OCI-LY7 (cell line): ENCODE results near the gene MINDY4. TPM values are rescaled to one million over a fixed set of nuclear protein-coding genes. Genes with fewer than 3 reads are reported as not detected.

Experiments
- BruUV-seq: library from RNA; stranded (reverse); fragments of 400-500 nt; replicated peaks from 2 replicates; lab custom pipeline; 2021; lab: Mats Ljungman, UMichigan
- CTCF ChIA-PET: fragments of 300-600 bp; sonication (Branson Sonifier 250); formaldehyde crosslinking; loops from one replicate; lab custom pipeline; 2022; ENCODE audit warnings: antibody characterized with exemption; ENCODE audit not compliant: unreplicated experiment; lab: Charles Lee
- POLR2A ChIA-PET: fragments of 300-600 bp; sonication (Branson Sonifier 250); formaldehyde crosslinking; loops from one replicate; lab custom pipeline; 2022; ENCODE audit warnings: antibody characterized with exemption; lab: Charles Lee
- DNase-seq: peaks from one replicate; pipeline ENCODE4 v3.0.0-alpha.2; 2015; ENCODE audit warnings: low spot score
- H2AFZ ChIP-seq: fragments of 200-600 bp; sonication (generic), shearing (Covaris generic); 2 replicates; pipeline ENCODE4 v1.6.1; 2014; ENCODE audit warnings: mild to moderate bottlenecking, antibody characterized with exemption, low read length, moderate library complexity
- H3K27ac ChIP-seq: fragments of 200-600 bp; sonication (generic); 2 replicates; pipeline ENCODE4 v1.5.1; 2014; ENCODE audit warnings: mixed run types, low read depth, mild to moderate bottlenecking, moderate library complexity, low read length, inconsistent platforms; ENCODE audit not compliant: poor library complexity, severe bottlenecking
- H3K36me3 ChIP-seq: fragments of 200-600 bp; sonication (generic); 2 replicates; pipeline ENCODE4 v1.6.1; 2014; ENCODE audit warnings: mild to moderate bottlenecking, antibody characterized with exemption, low read length, moderate library complexity, mixed read lengths; ENCODE audit not compliant: insufficient read depth
- H3K4me1 ChIP-seq: fragments of 200-600 bp; sonication (generic); 2 replicates; pipeline ENCODE4 v1.5.1; 2014; ENCODE audit warnings: mild to moderate bottlenecking, low read length; ENCODE audit not compliant: insufficient read depth, poor library complexity, severe bottlenecking
- H3K4me2 ChIP-seq: fragments of 200-600 bp; sonication (generic); 2 replicates; pipeline ENCODE4 v1.6.1; 2014; ENCODE audit warnings: mild to moderate bottlenecking, low read length
- H3K4me3 ChIP-seq: fragments of 200-600 bp; sonication (generic); 2 replicates; pipeline ENCODE4 v1.5.1; 2014; ENCODE audit warnings: mild to moderate bottlenecking, low read depth, low read length; ENCODE audit not compliant: poor library complexity, severe bottlenecking
- H3K79me2 ChIP-seq: fragments of 200-600 bp; sonication (generic); 2 replicates; pipeline ENCODE4 v1.6.1; 2016; ENCODE audit warnings: low read depth, mild to moderate bottlenecking, low read length, moderate library complexity, mixed read lengths; ENCODE audit not compliant: insufficient read depth
- H3K9me2 ChIP-seq: fragments of 200-600 bp; sonication (generic); 2 replicates; pipeline ENCODE4 v1.6.1; 2016; ENCODE audit warnings: mild to moderate bottlenecking, low read length, mixed read lengths; ENCODE audit not compliant: insufficient read depth
- H3K9me3 ChIP-seq: fragments of 200-600 bp; sonication (generic); 2 replicates; pipeline ENCODE4 v1.6.1; 2014; ENCODE audit warnings: mild to moderate bottlenecking, mixed run types, low read length, mixed read lengths
- H4K20me1 ChIP-seq: fragments of 200-600 bp; sonication (generic); 2 replicates; pipeline ENCODE4 v1.6.1; 2014; ENCODE audit warnings: mild to moderate bottlenecking, antibody characterized with exemption, low read length, moderate library complexity, mixed read lengths; ENCODE audit not compliant: insufficient read depth
- EZH2phosphoT487 ChIP-seq: fragments of 200-600 bp; sonication (generic); IDR thresholded peaks from 2 replicates; pipeline ENCODE4 v1.6.1; 2018; ENCODE audit warnings: low read depth, borderline replicate concordance, mild to moderate bottlenecking, mixed run types, antibody characterized with exemption, low read length, moderate library complexity, mixed read lengths
- intact Hi-C: fragments of 100-400 bp; cut with micrococcal nuclease; formaldehyde crosslinking; loops from one replicate; pipeline ENCODE4 v1.10.0; 2022; ENCODE audit not compliant: unreplicated experiment
- total RNA-seq, 2 experiments: library from RNA; depleted of rRNA in 1 of 2; stranded (reverse); fragments of >200 nt in 1 of 2; shearing (Covaris generic) in 1 of 2; gene quantifications; 2 replicates each; pipeline ENCODE4 v1.2.3, GENCODE V29; 2014 to 2022
- TF ChIP-seq, protein P1 (sequence below): fragments of 200-600 bp; sonication (generic); conservative IDR thresholded peaks from 2 replicates; pipeline ENCODE4 v1.5.1; 2014; ENCODE audit warnings: mild to moderate bottlenecking, antibody characterized with exemption, low read length, moderate library complexity, mixed read lengths

MINDY4 gene
- total RNA-seq, 2 experiments from 2014 or later = 0.86 TPM; not detected in 1

DNA sequence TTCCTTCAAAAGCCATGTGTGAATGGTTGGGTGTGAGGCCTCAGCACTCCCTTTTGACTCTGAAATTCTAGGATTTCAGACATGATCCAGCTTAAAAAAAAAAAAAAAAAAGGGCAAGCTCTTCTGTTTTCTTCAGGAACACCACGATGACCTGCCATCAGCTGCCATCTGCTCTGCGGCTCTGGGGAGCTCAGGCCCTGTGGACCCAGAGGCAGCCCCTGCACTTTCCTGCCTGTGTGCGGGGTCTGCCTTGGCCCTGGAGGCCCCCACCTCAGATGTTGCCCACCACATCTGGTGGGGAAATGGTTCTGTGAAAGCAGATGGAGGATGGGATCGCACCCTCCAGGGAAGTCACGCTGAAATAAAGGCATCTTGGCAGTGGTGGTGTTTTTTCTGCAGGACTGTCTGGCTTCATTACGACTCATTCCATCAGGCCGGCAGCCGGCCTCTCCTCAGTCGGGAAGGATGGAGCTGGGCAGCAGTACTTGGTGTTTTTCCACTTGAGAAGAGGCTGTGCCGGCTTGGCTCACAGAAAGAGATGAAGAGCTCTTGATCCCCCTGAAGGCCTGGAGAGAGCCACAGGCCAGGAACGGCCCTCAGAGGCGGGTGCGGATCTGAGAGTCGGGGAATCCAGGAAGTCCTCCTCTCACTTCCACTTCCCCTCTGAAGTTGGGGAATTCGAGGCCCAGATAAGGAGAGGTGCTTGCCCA, 74.4 kb downstream of the MINDY4 start:
- POLR2A ChIA-PET = interaction anchor here (0.6 to 0.7 kb wide), 2 partner anchors 24 to 848 kb away, joined by 3 to 4 read pairs; no protein-coding TSS in a partner anchor
- TF ChIP-seq, protein P1, sequence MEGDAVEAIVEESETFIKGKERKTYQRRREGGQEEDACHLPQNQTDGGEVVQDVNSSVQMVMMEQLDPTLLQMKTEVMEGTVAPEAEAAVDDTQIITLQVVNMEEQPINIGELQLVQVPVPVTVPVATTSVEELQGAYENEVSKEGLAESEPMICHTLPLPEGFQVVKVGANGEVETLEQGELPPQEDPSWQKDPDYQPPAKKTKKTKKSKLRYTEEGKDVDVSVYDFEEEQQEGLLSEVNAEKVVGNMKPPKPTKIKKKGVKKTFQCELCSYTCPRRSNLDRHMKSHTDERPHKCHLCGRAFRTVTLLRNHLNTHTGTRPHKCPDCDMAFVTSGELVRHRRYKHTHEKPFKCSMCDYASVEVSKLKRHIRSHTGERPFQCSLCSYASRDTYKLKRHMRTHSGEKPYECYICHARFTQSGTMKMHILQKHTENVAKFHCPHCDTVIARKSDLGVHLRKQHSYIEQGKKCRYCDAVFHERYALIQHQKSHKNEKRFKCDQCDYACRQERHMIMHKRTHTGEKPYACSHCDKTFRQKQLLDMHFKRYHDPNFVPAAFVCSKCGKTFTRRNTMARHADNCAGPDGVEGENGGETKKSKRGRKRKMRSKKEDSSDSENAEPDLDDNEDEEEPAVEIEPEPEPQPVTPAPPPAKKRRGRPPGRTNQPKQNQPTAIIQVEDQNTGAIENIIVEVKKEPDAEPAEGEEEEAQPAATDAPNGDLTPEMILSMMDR = no peak
- TF ChIP-seq EZH2phosphoT487 = no peak

DNA sequence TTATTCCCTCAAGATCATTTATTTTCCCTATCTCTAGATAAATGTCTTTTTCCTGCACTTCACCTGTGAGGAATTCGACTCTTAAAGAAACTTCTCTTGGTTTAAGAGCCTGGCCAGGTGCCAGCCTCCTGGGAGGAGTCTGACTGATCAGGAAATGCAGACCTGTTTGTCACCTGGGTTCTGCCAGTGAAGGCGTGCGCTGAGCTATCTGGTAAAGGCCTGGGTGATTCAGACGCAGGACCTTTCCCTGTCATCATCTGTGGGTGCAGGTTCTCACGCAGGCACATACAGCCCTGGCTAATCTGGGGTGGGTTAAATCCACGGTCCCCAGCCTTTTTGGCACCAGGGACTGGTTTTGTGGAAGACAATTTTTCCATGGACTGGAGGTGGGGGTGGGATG, 75.2 kb downstream of the MINDY4 start:
- Histone ChIP-seq H4K20me1 (no peaks in the 10 kb centered on the region), H3K79me2 (no peaks in the 10 kb centered on the region), H3K27ac (no peak overlapping the region), H3K4me2 (no peak overlapping the region), H3K4me3 (no peak overlapping the region), H3K9me2 (no peaks in the 10 kb centered on the region), H3K4me1 (no peaks in the 10 kb centered on the region), H3K9me3 (no peaks in the 10 kb centered on the region), H2AFZ (no peak overlapping the region), H3K36me3 (no peaks in the 10 kb centered on the region)
- POLR2A ChIA-PET = no interaction called here
- no peak for DNase-seq
- CTCF ChIA-PET = no interaction called here
- TF ChIP-seq, protein P1 = no peak
- no peak for TF ChIP-seq EZH2phosphoT487
- intact Hi-C loops = no loop called here
- no TSS peak for BruUV-seq

More for the DNA sequence above, 74.4 kb downstream of the MINDY4 start:
- no peak overlapping the region for H3K4me3 ChIP-seq
- no peaks in the 10 kb centered on the region for H4K20me1 ChIP-seq
- H3K79me2 ChIP-seq = no peaks in the 10 kb centered on the region
- CTCF ChIA-PET = no interaction called here
- no peaks in the 10 kb centered on the region for H3K9me2 ChIP-seq
- no peak overlapping the region for H3K27ac ChIP-seq
- no peaks in the 10 kb centered on the region for H3K4me1 ChIP-seq
- DNase-seq = no peak
- H3K4me2 ChIP-seq = no peak overlapping the region
- intact Hi-C loops = no loop called here
- H3K36me3 ChIP-seq = no peaks in the 10 kb centered on the region
- H3K9me3 ChIP-seq = no peaks in the 10 kb centered on the region
- no peak overlapping the region for H2AFZ ChIP-seq
- no TSS peak for BruUV-seq
